Astrocyte (in vitro differentiated cells and primary cell): ENCODE measurements around the gene CEND1. TPM values are rescaled to one million over a fixed set of nuclear protein-coding genes. Genes with fewer than 3 reads are reported as not detected.

ENCODE experiments used
- DNase-seq: peaks from one replicate; pipeline ENCODE4 v3.0.0-alpha.2; 2010; ENCODE audit warnings: low read depth
- FAIRE-seq: peaks from 2 replicates; lab custom pipeline; 2011; peaks lifted over from hg19 to GRCh38; lab: Jason Lieb, UNC
- H2AFZ ChIP-seq: 2 replicates; pipeline ENCODE4 v1.6.0; 2012; ENCODE audit warnings: low read depth, low read length, inconsistent platforms
- H3K27ac ChIP-seq: 2 replicates; pipeline ENCODE4 v1.5.1; 2011; ENCODE audit warnings: low read depth, low read length, inconsistent platforms
- H3K27me3 ChIP-seq: 2 replicates; pipeline ENCODE4 v1.6.0; 2011; ENCODE audit warnings: low read length, inconsistent platforms; ENCODE audit not compliant: insufficient read depth
- H3K36me3 ChIP-seq: 2 replicates; pipeline ENCODE4 v1.5.1; 2011; ENCODE audit warnings: low read length, inconsistent platforms; ENCODE audit not compliant: insufficient read depth
- H3K4me1 ChIP-seq: 2 replicates; pipeline ENCODE4 v1.5.1; 2011; ENCODE audit warnings: low read length, inconsistent platforms; ENCODE audit not compliant: insufficient read depth
- H3K4me2 ChIP-seq: 2 replicates; pipeline ENCODE4 v1.6.0; 2012; ENCODE audit warnings: low read length, inconsistent platforms
- H3K4me3 ChIP-seq: 2 replicates; pipeline ENCODE4 v1.5.1; 2011; ENCODE audit warnings: low read depth, mild to moderate bottlenecking, low read length, inconsistent platforms; ENCODE audit not compliant: insufficient read depth
- H3K79me2 ChIP-seq: 2 replicates; pipeline ENCODE4 v1.6.0; 2012; ENCODE audit warnings: mild to moderate bottlenecking, low read length, inconsistent platforms; ENCODE audit not compliant: insufficient read depth
- H3K9ac ChIP-seq: 2 replicates; pipeline ENCODE4 v1.6.0; 2012; ENCODE audit warnings: mild to moderate bottlenecking, low read length, inconsistent platforms
- H3K9me3 ChIP-seq: 2 replicates; pipeline ENCODE4 v1.5.1; 2012; ENCODE audit warnings: low read depth, mild to moderate bottlenecking, low read length, inconsistent platforms; ENCODE audit not compliant: insufficient read depth
- H4K20me1 ChIP-seq: 2 replicates; pipeline ENCODE4 v1.6.0; 2012; ENCODE audit warnings: low read length, inconsistent platforms; ENCODE audit not compliant: insufficient read depth
- H3K27ac Mint-ChIP-seq: one replicate; pipeline ENCODE4 v1.8.0; 2021; ENCODE audit warnings: mild to moderate bottlenecking, mixed read lengths; ENCODE audit not compliant: unreplicated experiment
- H3K27me3 Mint-ChIP-seq: one replicate; pipeline ENCODE4 v1.8.0; 2021; ENCODE audit warnings: low read depth, mixed read lengths; ENCODE audit not compliant: unreplicated experiment
- H3K36me3 Mint-ChIP-seq: one replicate; pipeline ENCODE4 v1.8.0; 2021; ENCODE audit warnings: low read depth, mixed read lengths; ENCODE audit not compliant: unreplicated experiment
- H3K4me1 Mint-ChIP-seq: one replicate; pipeline ENCODE4 v1.8.0; 2021; ENCODE audit warnings: low read depth, mixed read lengths; ENCODE audit not compliant: unreplicated experiment
- H3K4me3 Mint-ChIP-seq: one replicate; pipeline ENCODE4 v1.8.0; 2021; ENCODE audit warnings: mild to moderate bottlenecking, moderate library complexity, mixed read lengths; ENCODE audit not compliant: unreplicated experiment
- H3K9me3 Mint-ChIP-seq: one replicate; pipeline ENCODE4 v1.8.0; 2021; ENCODE audit warnings: mild to moderate bottlenecking, mixed read lengths; ENCODE audit not compliant: unreplicated experiment
- CTCF ChIP-seq: IDR thresholded peaks from 2 replicates; pipeline ENCODE4 v1.5.1; 2011; ENCODE audit warnings: low read depth, mild to moderate bottlenecking, inconsistent platforms, low read length, moderate library complexity; ENCODE audit not compliant: insufficient read depth
- EZH2 ChIP-seq: IDR thresholded peaks from 2 replicates; pipeline ENCODE4 v1.6.1; 2012; ENCODE audit warnings: mild to moderate bottlenecking, low read length, inconsistent platforms; ENCODE audit not compliant: insufficient read depth
- total RNA-seq: library from RNA; stranded (reverse); gene quantifications from 2 replicates; pipeline ENCODE4 v1.2.1, GENCODE V29; 2021

CEND1 gene
- total RNA-seq, 1 donor from 2014 or later = 0.59 TPM

DNA sequence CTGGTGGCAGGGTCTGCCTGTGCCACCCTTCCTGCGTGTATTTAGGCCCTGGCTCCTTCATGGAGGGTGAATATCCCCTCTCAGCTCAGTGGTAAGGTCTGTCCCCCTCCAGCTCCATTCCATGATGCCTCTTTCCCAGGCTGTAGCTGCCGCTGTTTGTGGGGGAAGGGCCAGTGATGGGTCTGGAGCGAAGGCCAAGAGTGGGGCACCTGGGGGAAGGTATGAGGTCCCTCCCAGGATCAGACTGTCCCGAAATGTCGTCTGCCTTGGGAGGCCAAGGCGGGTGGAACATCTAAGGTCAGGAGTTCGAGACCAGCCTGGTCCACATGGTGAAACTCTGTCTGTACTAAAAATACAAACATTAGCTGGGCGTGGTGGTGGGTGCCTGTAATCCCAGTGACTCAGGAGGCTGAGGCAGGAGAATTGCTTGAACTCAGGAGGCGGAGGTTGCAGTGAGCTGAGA lies 44.0 kb upstream of the CEND1 start:
- H3K36me3 ChIP-seq = peaks cover 7% of the 10 kb centered on the region
- TF ChIP-seq CTCF (no peak), EZH2 (no peak)
- Mint-ChIP-seq H3K27ac (peak overlapping the region; percentile 98), H3K4me1 (peaks cover 12% of the 10 kb centered on the region), H3K9me3 (no peaks in the 10 kb centered on the region), H3K27me3 (peaks cover 1% of the 10 kb centered on the region), H3K36me3 (no peaks in the 10 kb centered on the region), H3K4me3 (peak overlapping the region; percentile 91)
- peak overlapping the region; percentile 86 for H3K4me3 ChIP-seq
- no peaks in the 10 kb centered on the region for H3K27me3 ChIP-seq
- peaks cover 64% of the 10 kb centered on the region for H3K4me1 ChIP-seq
- H3K9ac ChIP-seq = peak overlapping the region; percentile 92
- peak overlapping the region; percentile 79 for H3K27ac ChIP-seq
- no peak overlapping the region for H2AFZ ChIP-seq
- H3K79me2 ChIP-seq = peaks cover 59% of the 10 kb centered on the region
- peak overlapping the region; percentile 98 for H3K4me2 ChIP-seq
- FAIRE-seq = no peak
- no peaks in the 10 kb centered on the region for H3K9me3 ChIP-seq
- no peak for DNase-seq
- peaks cover 71% of the 10 kb centered on the region for H4K20me1 ChIP-seq

GRCh38 chr11:833114-833791 lies 43.4 kb upstream of the CEND1 start:
- Histone ChIP-seq H3K27me3 (no peaks in the 10 kb centered on the region), H3K4me2 (peak overlapping the region; percentile 98), H2AFZ (no peak overlapping the region), H3K79me2 (peaks cover 53% of the 10 kb centered on the region), H3K4me1 (peaks cover 68% of the 10 kb centered on the region), H4K20me1 (peaks cover 65% of the 10 kb centered on the region), H3K4me3 (peak overlapping the region; percentile 86), H3K9me3 (no peaks in the 10 kb centered on the region), H3K36me3 (peaks cover 3% of the 10 kb centered on the region), H3K27ac (peak overlapping the region; percentile 79), H3K9ac (peak overlapping the region; percentile 92)
- TF ChIP-seq EZH2 (no peak), CTCF (no peak)
- DNase-seq = no peak
- Mint-ChIP-seq H3K36me3 (no peaks in the 10 kb centered on the region), H3K9me3 (no peaks in the 10 kb centered on the region), H3K27me3 (peaks cover 1% of the 10 kb centered on the region), H3K4me3 (peak overlapping the region; percentile 91), H3K4me1 (peaks cover 8% of the 10 kb centered on the region), H3K27ac (peak overlapping the region; percentile 98)
- no peak for FAIRE-seq

GRCh38 chr11:832529-833113 lies 42.7 kb upstream of the CEND1 start, which contains the start of gene CD151:
CD151 (plus strand) TSS chr11:832952; CDS start chr11:836070, 3,118 bp downstream.
- peak within 1 kb of the TSS; percentile 86 for H3K4me3 ChIP-seq
- H3K9ac ChIP-seq = peak within 1 kb of the TSS; percentile 92
- peaks cover 60% of the 10 kb centered on the region for H4K20me1 ChIP-seq
- H3K4me1 ChIP-seq = peaks cover 68% of the 10 kb centered on the region
- H3K4me2 ChIP-seq = peak within 1 kb of the TSS; percentile 98
- no peaks in the 10 kb centered on the region for H3K9me3 Mint-ChIP-seq
- H3K4me3 Mint-ChIP-seq = peak within 1 kb of the TSS; percentile 91
- peaks cover 3% of the 10 kb centered on the region for H3K27me3 Mint-ChIP-seq
- no peaks in the 10 kb centered on the region for H3K36me3 Mint-ChIP-seq
- FAIRE-seq (no peak), DNase-seq (no peak)
- peak within 1 kb of the TSS; percentile 79 for H3K27ac ChIP-seq
- H3K4me1 Mint-ChIP-seq = peaks cover 10% of the 10 kb centered on the region
- peaks cover 48% of the 10 kb centered on the region for H3K79me2 ChIP-seq
- no peaks in the 10 kb centered on the region for H3K9me3 ChIP-seq
- TF ChIP-seq CTCF (no peak), EZH2 (no peak)
- peak within 1 kb of the TSS; percentile 56 for H2AFZ ChIP-seq
- H3K27ac Mint-ChIP-seq = peak within 1 kb of the TSS; percentile 98
- H3K36me3 ChIP-seq = peaks cover 3% of the 10 kb centered on the region
- H3K27me3 ChIP-seq = no peaks in the 10 kb centered on the region
